B cell (primary cell): ENCODE measurements around the gene ANGPTL7. TPM values are rescaled to one million over a fixed set of nuclear protein-coding genes. Genes with fewer than 3 reads are reported as not detected.

Experiments
- ATAC-seq: fragments of 200-7000 bp; cut with Tn5 transposase; one replicate; pipeline ENCODE4 v1.10.0; 2021; ENCODE audit warnings: low read depth, mild to moderate bottlenecking, moderate number of reproducible peaks, moderate library complexity
- CTCF ChIA-PET: fragments of 350-600 bp; sonication (Branson Sonifier 250); formaldehyde crosslinking; loops from one replicate; lab custom pipeline; 2021; ENCODE audit warnings: antibody characterized with exemption, inconsistent platforms; lab: Charles Lee
- POLR2A ChIA-PET: fragments of 350-600 bp; sonication (Branson Sonifier 250); formaldehyde crosslinking; loops from one replicate; lab custom pipeline; 2021; ENCODE audit warnings: antibody characterized with exemption; lab: Charles Lee
- DNase-seq: peaks from one replicate; pipeline ENCODE4 v3.0.0; 2013
- H2AFZ ChIP-seq: 2 replicates; pipeline ENCODE4 v1.6.1; 2012; ENCODE audit warnings: mild to moderate bottlenecking, low read depth, low read length; ENCODE audit not compliant: insufficient read depth, poor library complexity, severe bottlenecking
- H3K27ac ChIP-seq, 2 donors: 1 replicate in 1 of 2; 2 replicates in 1 of 2; pipeline ENCODE4 v1.5.1; 2012 to 2013; ENCODE audit warnings: low read length in 2 of 2, mild to moderate bottlenecking in 2 of 2, moderate library complexity in 1 of 2
- H3K27me3 ChIP-seq, 4 experiments: fragments of 200-600 bp in 1 of 4; sonication (generic) in 1 of 4; replicated peaks in 1 of 4; 1 replicate in 2 of 4; 2 replicates in 2 of 4; pipeline versions ENCODE4 v1.6.1 to v1.7.0; 2013 to 2016; ENCODE audit warnings: low read length in 3 of 4, mild to moderate bottlenecking in 2 of 4, mixed read lengths in 1 of 4, moderate library complexity in 1 of 4; ENCODE audit not compliant: insufficient read depth in 4 of 4, control insufficient read depth in 3 of 4; ENCODE audit errors: control extremely low read depth in 1 of 4
- H3K36me3 ChIP-seq, 2 experiments: replicated peaks in 1 of 2; 1 replicate in 1 of 2; 2 replicates in 1 of 2; pipeline versions ENCODE4 v1.6.1 to v1.7.1; 2013; ENCODE audit warnings: low read length in 1 of 2; ENCODE audit not compliant: insufficient read depth in 2 of 2, control insufficient read depth in 1 of 2; ENCODE audit errors: control extremely low read depth in 1 of 2, extremely low read depth in 1 of 2
- H3K4me1 ChIP-seq, 2 donors: fragments of 200-600 bp in 1 of 2; sonication (generic) in 1 of 2; 1 replicate in 1 of 2; 2 replicates in 1 of 2; pipeline versions ENCODE4 v1.5.1 to v1.6.1; 2013 to 2017; ENCODE audit warnings: low read length in 2 of 2; ENCODE audit not compliant: control insufficient read depth in 2 of 2, insufficient read depth in 2 of 2
- H3K4me2 ChIP-seq: replicated peaks from 2 replicates; pipeline ENCODE3; 2012; ENCODE audit warnings: mild to moderate bottlenecking, low read depth, low read length; ENCODE audit not compliant: poor library complexity, severe bottlenecking
- H3K4me3 ChIP-seq, 5 experiments: fragments of 200-600 bp in 1 of 5; sonication (generic) in 1 of 5; 1 replicate in 3 of 5; 2 replicates in 2 of 5; pipeline versions ENCODE4 v1.5.1 to v1.7.0; 2011 to 2016; ENCODE audit warnings: low read length in 4 of 5, mild to moderate bottlenecking in 4 of 5, low read depth in 2 of 5, control low read depth in 1 of 5, moderate library complexity in 1 of 5; ENCODE audit not compliant: insufficient read depth in 1 of 5; ENCODE audit errors: control extremely low read depth in 1 of 5, extremely low read depth in 1 of 5
- H3K79me2 ChIP-seq: fragments of 200-600 bp; sonication (generic); one replicate; pipeline ENCODE4 v1.6.0; 2016; ENCODE audit warnings: low read length; ENCODE audit not compliant: control insufficient read depth, insufficient read depth
- H3K9ac ChIP-seq: fragments of 200-600 bp; sonication (generic); 2 replicates; pipeline ENCODE4 v1.6.1; 2017; ENCODE audit warnings: mild to moderate bottlenecking, low read length, moderate library complexity
- H3K9me3 ChIP-seq, 3 donors: one replicate each; pipeline versions ENCODE4 v1.6.1 to v1.7.1; 2013; ENCODE audit warnings: low read length in 2 of 3; ENCODE audit not compliant: control insufficient read depth in 2 of 3, insufficient read depth in 1 of 3; ENCODE audit errors: control extremely low read depth in 1 of 3
- H4K20me1 ChIP-seq: 2 replicates; pipeline ENCODE4 v1.6.0; 2012; ENCODE audit warnings: mild to moderate bottlenecking, low read length; ENCODE audit not compliant: insufficient read depth, control insufficient read depth, poor library complexity, severe bottlenecking
- H3K27ac Mint-ChIP-seq: one replicate; pipeline ENCODE4 v1.8.0; 2021; ENCODE audit warnings: mixed read lengths
- H3K27me3 Mint-ChIP-seq: one replicate; pipeline ENCODE4 v1.8.0; 2021; ENCODE audit warnings: mixed read lengths
- H3K4me1 Mint-ChIP-seq: one replicate; pipeline ENCODE4 v1.8.0; 2021; ENCODE audit warnings: mixed read lengths
- H3K4me3 Mint-ChIP-seq: one replicate; pipeline ENCODE4 v1.8.0; 2021; ENCODE audit warnings: mixed read lengths
- H3K9me3 Mint-ChIP-seq: one replicate; pipeline ENCODE4 v1.8.0; 2022; ENCODE audit warnings: mixed read lengths; ENCODE audit not compliant: insufficient read depth
- CTCF ChIP-seq: fragments of 200-600 bp; IDR thresholded peaks from one replicate; pipeline ENCODE4 v1.8.0; 2022; ENCODE audit warnings: antibody characterized with exemption, mild to moderate bottlenecking
- EZH2 ChIP-seq: IDR thresholded peaks from 2 replicates; pipeline ENCODE4 v1.6.1; 2012; ENCODE audit warnings: borderline replicate concordance, low read depth, mild to moderate bottlenecking, moderate library complexity, low read length; ENCODE audit not compliant: insufficient read depth, poor library complexity, severe bottlenecking
- WGBS: methylation state at CpG from one replicate; pipeline ENCODE4 v1.1.5; 2013; ENCODE audit warnings: missing lambda C conversion rate; ENCODE audit not compliant: insufficient coverage; 5-methylcytosine and 5-hydroxymethylcytosine counted together
- intact Hi-C: fragments of 100-400 bp; cut with micrococcal nuclease; formaldehyde crosslinking; loops from one replicate; pipeline ENCODE4 v1.10.0; 2022
- polyA plus RNA-seq: library from polyadenylated mRNA; depleted of rRNA; stranded (reverse); fragments of >200 nt; gene quantifications from 2 replicates; pipeline ENCODE4 v1.2.3, GENCODE V29; 2012
- total RNA-seq, 2 donors: library from RNA; stranded (reverse); fragments of 120-200 nt in 1 of 2; gene quantifications; 1 replicate in 1 of 2; 2 replicates in 1 of 2; pipeline versions ENCODE4 v1.2.3 to v1.2.4, GENCODE V29; 2013 to 2022

ANGPTL7 gene
- total and polyA plus RNA-seq, 2 donors (not counting 1 experiment from before 2014, with no cell fraction given), result not detected

DNA sequence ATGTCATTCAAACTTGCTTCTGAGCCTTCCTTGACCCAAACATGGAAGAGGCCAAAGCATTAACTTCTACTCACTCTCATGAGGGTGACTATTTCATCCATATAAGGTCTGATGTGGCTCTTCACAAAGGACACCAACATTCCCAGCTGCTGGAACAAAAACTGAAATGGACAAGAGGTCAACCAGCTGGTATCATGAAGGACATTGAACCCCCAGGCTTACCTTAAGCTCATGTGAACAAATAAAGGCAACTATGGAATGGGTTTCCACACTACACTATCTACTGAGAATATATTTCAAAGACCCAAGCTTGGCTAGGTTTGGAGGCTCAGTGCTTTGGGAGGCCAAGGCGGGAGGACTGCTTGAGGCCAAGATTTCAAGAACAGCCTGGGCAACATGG lies 26.9 kb downstream of the ANGPTL7 start:
- intact Hi-C loops, result no loop called here
- ATAC-seq, result no peak
- Mint-ChIP-seq H3K4me3 (no peak overlapping the region), H3K27ac (no peak overlapping the region), H3K4me1 (no peaks in the 10 kb centered on the region), H3K9me3 (no peaks in the 10 kb centered on the region), H3K27me3 (no peaks in the 10 kb centered on the region)
- peaks cover 10 to 75% of the 10 kb centered on the region in 2 experiments for H3K36me3 ChIP-seq
- ChIA-PET POLR2A (interaction anchor here (0.7 to 1.2 kb wide), 2 partner anchors 12 to 1365 kb away, joined by 4 read pairs; no protein-coding TSS in a partner anchor), CTCF (interaction anchor here (0.8 kb wide), 1 partner anchor 24 kb away, joined by 3 read pairs; no protein-coding TSS in a partner anchor)
- no peaks in the 10 kb centered on the region for H3K9me3 ChIP-seq
- no peak for TF ChIP-seq EZH2
- no peak for TF ChIP-seq CTCF
- H3K9ac ChIP-seq, result no peak overlapping the region
- WGBS, result no CpG with 5 or more reads among the region's 1 CpG
- no peaks in the 10 kb centered on the region for H3K4me1 ChIP-seq
- peaks cover 11% of the 10 kb centered on the region for H3K79me2 ChIP-seq
- no peak for DNase-seq
- no peak overlapping the region for H3K4me3 ChIP-seq
- no peaks in the 10 kb centered on the region for H4K20me1 ChIP-seq
- H3K27ac ChIP-seq, result no peak overlapping the region
- no peak overlapping the region for H2AFZ ChIP-seq
- H3K27me3 ChIP-seq, result no peaks in the 10 kb centered on the region
- H3K4me2 ChIP-seq, result no peak overlapping the region
